ENCODE data around the gene C1QTNF8.
A peak's percentile ranks its signal among the peaks of the same experiment; 100 is the strongest.

The C1QTNF8 gene

GRCh38 chr16:1054660-1055556 is 41.1 kb downstream of the C1QTNF8 start:
- no peak overlapping the region for H3K4me3 ChIP-seq (ENCODE audit: low read depth, low read length)
- TF ChIP-seq, protein P1, sequence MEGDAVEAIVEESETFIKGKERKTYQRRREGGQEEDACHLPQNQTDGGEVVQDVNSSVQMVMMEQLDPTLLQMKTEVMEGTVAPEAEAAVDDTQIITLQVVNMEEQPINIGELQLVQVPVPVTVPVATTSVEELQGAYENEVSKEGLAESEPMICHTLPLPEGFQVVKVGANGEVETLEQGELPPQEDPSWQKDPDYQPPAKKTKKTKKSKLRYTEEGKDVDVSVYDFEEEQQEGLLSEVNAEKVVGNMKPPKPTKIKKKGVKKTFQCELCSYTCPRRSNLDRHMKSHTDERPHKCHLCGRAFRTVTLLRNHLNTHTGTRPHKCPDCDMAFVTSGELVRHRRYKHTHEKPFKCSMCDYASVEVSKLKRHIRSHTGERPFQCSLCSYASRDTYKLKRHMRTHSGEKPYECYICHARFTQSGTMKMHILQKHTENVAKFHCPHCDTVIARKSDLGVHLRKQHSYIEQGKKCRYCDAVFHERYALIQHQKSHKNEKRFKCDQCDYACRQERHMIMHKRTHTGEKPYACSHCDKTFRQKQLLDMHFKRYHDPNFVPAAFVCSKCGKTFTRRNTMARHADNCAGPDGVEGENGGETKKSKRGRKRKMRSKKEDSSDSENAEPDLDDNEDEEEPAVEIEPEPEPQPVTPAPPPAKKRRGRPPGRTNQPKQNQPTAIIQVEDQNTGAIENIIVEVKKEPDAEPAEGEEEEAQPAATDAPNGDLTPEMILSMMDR (IDR thresholded peaks at IDR 0.05; ENCODE audit: low read depth, low read length, missing control alignments): peak; percentile 57
- DNase-seq (ENCODE audit: low read depth): no peak

DNA sequence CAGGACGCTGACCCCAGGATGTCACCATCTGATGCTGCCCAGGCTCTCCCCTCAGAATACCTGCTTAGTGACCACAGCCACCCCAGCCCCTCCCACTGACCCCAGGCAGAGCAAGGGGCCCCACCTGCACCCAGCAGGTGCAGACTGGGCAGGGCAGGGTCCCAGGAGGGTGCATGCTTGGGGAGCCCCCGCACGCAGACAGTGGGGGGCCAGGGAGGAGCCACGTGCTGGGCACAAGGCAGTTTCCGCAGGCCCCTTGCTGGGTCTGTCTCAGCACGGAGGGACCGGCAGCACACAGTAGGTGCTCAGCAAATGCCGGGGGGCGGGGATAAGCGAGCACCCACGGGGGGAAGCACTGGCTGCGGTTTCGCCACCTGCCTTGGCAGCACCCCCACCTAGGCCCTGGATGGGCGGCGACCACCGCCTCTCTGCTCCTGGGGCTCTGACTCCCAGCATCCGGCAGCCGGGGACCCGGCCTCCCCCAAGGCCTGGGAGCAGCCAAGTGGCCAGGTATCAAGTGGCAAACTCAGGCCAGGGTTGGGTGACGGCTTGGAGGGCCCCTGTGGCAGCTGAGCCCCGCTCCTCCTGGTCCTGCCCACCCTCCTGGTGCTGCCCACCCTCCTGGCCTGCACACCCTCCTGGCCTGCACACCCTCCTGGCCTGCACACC is 42.2 kb downstream of the C1QTNF8 start:
- TF ChIP-seq, protein P1 (IDR thresholded peaks at IDR 0.05; ENCODE audit: low read depth, low read length, missing control alignments): no peak
- DNase-seq (ENCODE audit: low read depth): no peak
- H3K4me3 ChIP-seq (ENCODE audit: low read depth, low read length): no peak overlapping the region

DNA sequence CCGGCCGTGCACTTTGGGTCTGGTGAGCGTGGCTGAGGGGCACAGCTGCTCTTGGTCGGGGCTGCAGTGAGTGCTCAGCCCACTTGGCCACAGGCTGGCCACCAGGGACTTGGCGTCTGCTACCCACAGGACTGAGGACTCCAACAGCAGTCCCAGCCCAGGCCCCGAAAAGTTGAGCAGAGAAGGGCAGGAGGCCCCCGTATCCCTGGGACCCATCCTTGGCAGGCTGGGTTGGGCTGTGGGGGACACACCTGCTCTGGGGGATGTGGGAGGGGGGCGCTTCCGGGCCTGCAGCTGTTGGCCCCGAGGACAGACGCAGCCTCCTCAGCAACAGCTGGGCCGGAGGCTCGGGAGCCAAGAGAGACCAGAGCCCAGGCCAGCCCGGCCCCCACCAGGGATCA is 42.9 kb downstream of the C1QTNF8 start:
- H3K4me3 ChIP-seq (ENCODE audit: low read depth, low read length): no peak overlapping the region
- TF ChIP-seq, protein P1 (IDR thresholded peaks at IDR 0.05; ENCODE audit: low read depth, low read length, missing control alignments): no peak
- DNase-seq (ENCODE audit: low read depth): no peak

DNA sequence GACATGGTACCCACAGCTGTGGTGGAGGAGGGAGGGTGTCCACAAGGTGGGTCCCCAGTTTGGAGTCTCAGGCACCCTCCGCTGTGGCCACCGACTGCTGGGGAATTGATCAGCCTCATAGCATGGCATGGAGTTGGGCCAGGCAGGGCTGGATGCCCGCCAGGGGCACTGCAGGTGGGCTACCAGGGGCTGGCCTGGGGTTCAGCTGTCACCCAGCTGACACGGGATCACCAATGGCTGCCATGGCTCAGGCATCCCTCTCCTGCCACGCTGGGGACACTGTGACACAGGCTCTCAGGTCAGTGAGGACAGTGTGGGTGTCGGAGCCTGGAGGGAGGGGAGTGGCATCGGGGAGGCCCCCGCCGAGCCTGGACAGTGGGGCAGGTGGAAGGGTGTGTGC is 43.3 kb downstream of the C1QTNF8 start:
- no peak for DNase-seq (ENCODE audit: low read depth)
- no peak overlapping the region for H3K4me3 ChIP-seq (ENCODE audit: low read depth, low read length)
- TF ChIP-seq, protein P1 (IDR thresholded peaks at IDR 0.05; ENCODE audit: low read depth, low read length, missing control alignments): no peak

DNA sequence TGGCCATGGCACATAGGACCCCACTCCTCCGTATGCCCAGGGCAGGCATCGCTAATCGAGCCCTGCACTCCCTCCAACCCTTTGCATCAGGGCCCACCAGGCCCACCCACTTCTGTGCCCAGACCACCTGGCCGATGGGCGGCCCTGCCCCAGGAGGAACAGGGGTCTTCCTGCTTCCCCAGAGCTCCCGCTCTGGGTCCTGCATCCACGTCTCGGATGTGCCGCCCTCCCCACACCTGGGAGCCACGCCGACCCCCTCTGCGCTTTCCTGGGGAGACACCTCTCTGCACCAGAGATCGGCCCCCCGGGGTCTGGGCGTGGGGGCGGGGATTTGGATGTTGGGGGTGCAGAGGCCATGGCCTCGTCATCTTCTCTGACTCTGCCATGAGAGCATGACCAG is 44.6 kb downstream of the C1QTNF8 start:
- DNase-seq (ENCODE audit: low read depth): no peak
- TF ChIP-seq, protein P1 (IDR thresholded peaks at IDR 0.05; ENCODE audit: low read depth, low read length, missing control alignments): no peak
- H3K4me3 ChIP-seq (ENCODE audit: low read depth, low read length): no peak overlapping the region

DNA sequence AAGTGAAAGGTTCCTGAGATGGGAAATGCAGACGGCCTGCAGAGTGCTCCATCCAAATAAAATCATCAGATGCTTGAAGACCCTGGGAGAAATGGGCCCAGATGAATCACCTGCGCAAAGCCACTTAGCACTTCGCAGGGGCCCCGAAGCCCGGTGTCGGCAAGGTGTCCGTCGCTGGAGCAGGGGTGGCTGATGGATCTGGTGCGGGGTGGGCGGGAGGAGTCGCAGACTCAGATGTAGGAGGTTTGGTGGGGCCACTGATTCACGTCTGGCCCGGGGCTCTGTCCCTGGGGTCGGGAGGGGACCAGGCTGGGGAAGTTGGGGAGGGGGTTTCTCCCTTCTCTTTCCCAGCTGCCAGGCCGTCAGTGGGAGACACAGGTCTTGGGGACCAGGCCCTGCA is 45.1 kb downstream of the C1QTNF8 start:
- no peak overlapping the region for H3K4me3 ChIP-seq (ENCODE audit: low read depth, low read length)
- TF ChIP-seq, protein P1 (IDR thresholded peaks at IDR 0.05; ENCODE audit: low read depth, low read length, missing control alignments): no peak
- DNase-seq (ENCODE audit: low read depth): no peak

All from GM12864 (cell line).